Brain microvascular endothelial cell (primary cell): Measurements from ENCODE around the gene HIVEP1.
A peak's percentile ranks its signal among the peaks of the same experiment; 100 is the strongest.

Source experiments
- DNase-seq: peaks from one replicate; pipeline ENCODE4 v3.0.0-alpha.2; 2020
- H3K27ac ChIP-seq: fragments of 250-450 bp; sonication (Bioruptor Pico); 2 replicates; pipeline ENCODE4 v1.5.1; 2020; ENCODE audit warnings: mild to moderate bottlenecking, moderate library complexity
- H3K27me3 ChIP-seq: fragments of 250-450 bp; sonication (Bioruptor Pico); replicated peaks from 2 replicates; pipeline ENCODE4 v1.5.1; 2020; ENCODE audit warnings: mild to moderate bottlenecking
- H3K36me3 ChIP-seq: fragments of 250-450 bp; sonication (Bioruptor Pico); replicated peaks from 2 replicates; pipeline ENCODE4 v1.5.1; 2020; ENCODE audit warnings: mild to moderate bottlenecking
- H3K4me3 ChIP-seq: 2 replicates; pipeline ENCODE4 v1.5.1; 2011; ENCODE audit warnings: low read depth, mild to moderate bottlenecking, control low read depth, low read length, moderate library complexity
- in situ Hi-C: cut with HindIII; loops from 2 replicates; pipeline ENCODE4 v1.10.0; 2017; ENCODE audit warnings: low sequenced_read_pairs, low pct_ligation_motif_present
- TF ChIP-seq, protein P1 (sequence below): IDR thresholded peaks from 2 replicates; pipeline ENCODE4 v1.5.1; 2011; ENCODE audit warnings: low read depth, mild to moderate bottlenecking, moderate library complexity, low read length, control low read depth, inconsistent platforms; ENCODE audit errors: missing control alignments

The HIVEP1 gene

DNA sequence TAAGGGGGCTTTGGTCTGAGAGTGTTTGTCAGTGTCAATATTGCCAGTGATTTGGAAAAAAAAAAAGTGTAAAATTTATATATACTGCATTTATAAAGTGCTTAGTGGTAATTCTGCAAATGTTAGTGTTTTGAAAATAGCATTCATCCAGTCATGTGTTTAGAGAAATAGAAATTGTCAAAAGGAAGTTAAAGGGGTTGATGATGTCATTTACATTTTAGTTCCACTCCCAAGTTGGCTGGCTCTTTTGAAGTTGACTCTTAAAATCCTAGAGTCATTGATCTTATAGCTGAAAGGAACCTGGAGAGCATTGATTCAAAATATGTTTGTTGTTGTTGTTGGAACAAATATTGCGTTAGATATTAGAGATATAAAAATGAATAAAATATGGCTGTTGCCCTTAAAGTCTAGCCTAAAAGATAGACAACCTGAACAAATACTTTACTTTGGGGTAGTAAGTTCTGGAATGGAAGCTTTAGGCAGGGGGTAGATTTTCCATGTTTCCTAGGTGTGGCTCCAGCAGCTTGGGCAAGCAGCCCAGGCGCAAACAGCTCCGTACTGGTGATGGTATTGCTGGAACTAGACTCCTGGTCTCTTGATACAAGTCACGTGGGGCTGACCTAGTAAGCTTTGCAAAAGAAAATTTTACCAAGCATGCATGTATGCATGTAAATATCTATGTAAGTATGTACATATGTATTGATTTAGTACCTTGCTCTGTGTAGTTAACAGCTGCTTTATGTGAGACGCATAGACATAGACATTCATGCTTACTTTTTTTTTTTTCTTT lies 46.3 kb downstream of the HIVEP1 start:
- no peak overlapping the region for H3K27ac ChIP-seq
- TF ChIP-seq, protein P1, sequence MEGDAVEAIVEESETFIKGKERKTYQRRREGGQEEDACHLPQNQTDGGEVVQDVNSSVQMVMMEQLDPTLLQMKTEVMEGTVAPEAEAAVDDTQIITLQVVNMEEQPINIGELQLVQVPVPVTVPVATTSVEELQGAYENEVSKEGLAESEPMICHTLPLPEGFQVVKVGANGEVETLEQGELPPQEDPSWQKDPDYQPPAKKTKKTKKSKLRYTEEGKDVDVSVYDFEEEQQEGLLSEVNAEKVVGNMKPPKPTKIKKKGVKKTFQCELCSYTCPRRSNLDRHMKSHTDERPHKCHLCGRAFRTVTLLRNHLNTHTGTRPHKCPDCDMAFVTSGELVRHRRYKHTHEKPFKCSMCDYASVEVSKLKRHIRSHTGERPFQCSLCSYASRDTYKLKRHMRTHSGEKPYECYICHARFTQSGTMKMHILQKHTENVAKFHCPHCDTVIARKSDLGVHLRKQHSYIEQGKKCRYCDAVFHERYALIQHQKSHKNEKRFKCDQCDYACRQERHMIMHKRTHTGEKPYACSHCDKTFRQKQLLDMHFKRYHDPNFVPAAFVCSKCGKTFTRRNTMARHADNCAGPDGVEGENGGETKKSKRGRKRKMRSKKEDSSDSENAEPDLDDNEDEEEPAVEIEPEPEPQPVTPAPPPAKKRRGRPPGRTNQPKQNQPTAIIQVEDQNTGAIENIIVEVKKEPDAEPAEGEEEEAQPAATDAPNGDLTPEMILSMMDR, result no peak

DNA sequence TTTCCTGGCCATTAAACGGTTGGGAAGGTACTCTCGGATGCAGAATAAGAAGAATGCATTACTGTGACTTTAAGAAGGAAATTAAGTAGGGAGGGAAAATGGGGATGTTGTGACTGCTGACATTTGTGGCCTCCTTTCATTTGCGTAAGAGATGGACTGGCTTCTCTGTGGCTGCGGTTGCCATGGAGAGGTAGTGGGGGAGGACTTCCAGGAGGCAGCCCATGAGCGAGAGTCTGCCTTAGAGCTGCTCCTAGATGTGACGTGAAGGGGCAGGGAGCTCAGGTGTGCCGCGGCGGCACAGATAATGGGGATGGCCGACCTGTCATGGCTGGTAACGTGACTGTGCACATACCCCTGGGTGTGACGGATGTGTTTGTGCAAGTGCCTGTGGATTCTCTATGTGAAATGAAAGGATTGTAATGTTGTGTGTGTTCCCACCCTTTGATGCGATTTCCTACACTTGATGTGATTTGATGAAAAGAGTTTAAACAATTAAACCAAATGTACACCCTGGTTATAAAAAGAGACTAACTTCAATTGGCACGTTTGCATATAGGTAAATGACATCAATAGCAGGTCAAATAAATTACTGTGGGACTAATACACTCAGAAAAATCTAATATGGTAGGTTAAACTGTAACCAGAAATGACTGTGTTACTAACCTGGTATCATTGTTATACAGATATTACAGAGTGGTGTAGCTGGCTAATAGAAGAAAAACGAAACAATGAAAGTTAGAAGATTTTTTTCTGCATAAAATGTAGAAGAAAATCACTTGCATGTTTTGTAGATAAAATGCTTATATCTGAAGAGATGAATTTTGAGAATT lies 48.9 kb downstream of the HIVEP1 start:
- in situ Hi-C loops, result no loop called here
- no peaks in the 10 kb centered on the region for H3K27me3 ChIP-seq
- no peak overlapping the region for H3K27ac ChIP-seq
- TF ChIP-seq, protein P1, result no peak
- H3K36me3 ChIP-seq, result no peaks in the 10 kb centered on the region
- peak; percentile 56 for DNase-seq
- H3K4me3 ChIP-seq, result peak overlapping the region; percentile 45

More for the DNA sequence above, 46.3 kb downstream of the HIVEP1 start:
- H3K4me3 ChIP-seq, result no peak overlapping the region
- H3K36me3 ChIP-seq, result no peaks in the 10 kb centered on the region
- H3K27me3 ChIP-seq, result no peaks in the 10 kb centered on the region
- DNase-seq, result no peak
- in situ Hi-C loops, result no loop called here

GRCh38 chr6:12062605-12063004 lies 50.5 kb downstream of the HIVEP1 start:
- Histone ChIP-seq H3K36me3 (no peaks in the 10 kb centered on the region), H3K4me3 (no peak overlapping the region), H3K27me3 (no peaks in the 10 kb centered on the region), H3K27ac (no peak overlapping the region)
- DNase-seq, result no peak
- in situ Hi-C loops, result no loop called here
- TF ChIP-seq, protein P1, result no peak

- TF ChIP-seq, protein P1, result no peak
- Histone ChIP-seq H3K27ac (no peak overlapping the region), H3K4me3 (no peak overlapping the region), H3K36me3 (no peaks in the 10 kb centered on the region), H3K27me3 (no peaks in the 10 kb centered on the region)
- in situ Hi-C loops, result no loop called here
- DNase-seq, result no peak
These were observed 52.0 kb downstream of the HIVEP1 start for GRCh38 chr6:12064131-12064530.

DNA sequence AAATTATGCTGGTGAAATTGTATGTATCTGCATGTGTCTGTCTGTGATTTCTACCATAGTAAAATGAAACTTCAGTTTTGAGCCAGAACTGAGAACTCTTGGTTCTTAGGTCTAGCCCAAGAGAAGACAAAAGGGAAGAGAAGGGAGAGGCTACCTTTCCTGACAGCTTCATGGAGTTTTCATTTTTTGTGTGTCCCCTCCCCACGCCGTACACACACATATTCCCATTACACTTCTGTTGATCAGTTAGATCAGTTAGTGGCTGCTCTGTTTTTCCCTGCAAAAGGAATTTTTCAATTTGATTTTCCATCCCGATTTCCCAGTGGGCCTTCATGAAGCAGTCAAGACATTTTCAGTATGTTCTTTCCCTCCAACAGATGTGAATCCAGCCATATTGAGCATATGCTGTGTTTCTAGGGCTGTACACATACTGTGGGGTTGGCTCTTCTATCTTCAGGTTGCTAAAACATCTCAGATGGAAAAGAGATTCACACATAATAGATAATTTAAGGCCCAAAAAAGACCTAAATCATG lies 52.5 kb downstream of the HIVEP1 start:
- no peaks in the 10 kb centered on the region for H3K27me3 ChIP-seq
- in situ Hi-C loops, result no loop called here
- TF ChIP-seq, protein P1, result no peak
- no peaks in the 10 kb centered on the region for H3K36me3 ChIP-seq
- no peak overlapping the region for H3K27ac ChIP-seq
- DNase-seq, result no peak
- H3K4me3 ChIP-seq, result no peak overlapping the region
